H1 (cell line): ENCODE data around the gene TM4SF1. TPM values are rescaled to one million over a fixed set of nuclear protein-coding genes. Genes with fewer than 3 reads are reported as not detected.
A peak's percentile ranks its signal among the peaks of the same experiment; 100 is the strongest.

Experiments used
- CTCF ChIA-PET: fragments of 300-600 bp; sonication (Branson Sonifier 250); formaldehyde crosslinking; loops from one replicate; lab custom pipeline; 2021; ENCODE audit not compliant: partially characterized antibody; lab: Charles Lee
- POLR2A ChIA-PET: fragments of 300-600 bp; sonication (Branson Sonifier 250); formaldehyde crosslinking; loops from one replicate; lab custom pipeline; 2021; ENCODE audit warnings: inconsistent platforms; ENCODE audit not compliant: partially characterized antibody; lab: Charles Lee
- DNase-seq, 2 experiments: peaks; one replicate each; pipeline versions ENCODE4 v3.0.0 to v3.0.0-alpha.2; 2010 to 2022; ENCODE audit warnings: low spot score in 2 of 2, low read depth in 1 of 2, mixed read lengths in 1 of 2
- FAIRE-seq: peaks from 2 replicates; lab custom pipeline; 2011; peaks lifted over from hg19 to GRCh38; lab: Jason Lieb, UNC
- H2AFZ ChIP-seq: 2 replicates; pipeline ENCODE4 v1.8.1; 2012; ENCODE audit warnings: low read length, inconsistent platforms
- H2AK5ac ChIP-seq: 2 replicates; pipeline ENCODE4 v1.6.1; 2013; ENCODE audit warnings: low read depth, low read length
- H2BK120ac ChIP-seq: replicated peaks from 2 replicates; pipeline ENCODE3; 2013; ENCODE audit warnings: low read depth, low read length, inconsistent platforms
- H2BK12ac ChIP-seq: 2 replicates; pipeline ENCODE4 v1.6.1; 2013; ENCODE audit warnings: low read depth, low read length
- H2BK15ac ChIP-seq: 2 replicates; pipeline ENCODE4 v1.6.1; 2013; ENCODE audit warnings: low read length
- H2BK20ac ChIP-seq: 2 replicates; pipeline ENCODE4 v1.6.1; 2013; ENCODE audit warnings: low read length
- H2BK5ac ChIP-seq: 2 replicates; pipeline ENCODE4 v1.6.1; 2013; ENCODE audit warnings: low read depth, low read length
- H3K14ac ChIP-seq: 2 replicates; pipeline ENCODE4 v1.6.1; 2013; ENCODE audit warnings: inconsistent platforms; ENCODE audit not compliant: insufficient read length
- H3K18ac ChIP-seq: 2 replicates; pipeline ENCODE4 v1.6.1; 2013; ENCODE audit warnings: low read length; ENCODE audit errors: extremely low read depth
- H3K23ac ChIP-seq: 2 replicates; pipeline ENCODE4 v1.6.1; 2013; ENCODE audit warnings: inconsistent platforms; ENCODE audit not compliant: insufficient read length
- H3K23me2 ChIP-seq: 2 replicates; pipeline ENCODE4 v1.6.1; 2013; ENCODE audit warnings: low read depth, low read length
- H3K27ac ChIP-seq: 2 replicates; pipeline ENCODE4 v1.6.1; 2011; ENCODE audit warnings: low read depth, low read length, inconsistent platforms
- H3K27me3 ChIP-seq, 4 experiments: replicated peaks in 1 of 4; 1 replicate in 1 of 4; 2 replicates in 3 of 4; pipeline versions ENCODE4 v1.6.1 to v1.8.1; 2011 to 2013; ENCODE audit warnings: low read length in 3 of 4, mild to moderate bottlenecking in 3 of 4, inconsistent platforms in 2 of 4, mixed read lengths in 2 of 4, moderate library complexity in 1 of 4; ENCODE audit not compliant: control insufficient read depth in 3 of 4, insufficient read depth in 3 of 4; ENCODE audit errors: extremely low read depth in 1 of 4
- H3K36me3 ChIP-seq, 4 experiments: 2 replicates each; pipeline versions ENCODE4 v1.6.1 to v1.8.1; 2011 to 2013; ENCODE audit warnings: mild to moderate bottlenecking in 4 of 4, low read length in 3 of 4, moderate library complexity in 2 of 4, control low read depth in 1 of 4, inconsistent platforms in 1 of 4; ENCODE audit not compliant: insufficient read depth in 4 of 4, control insufficient read depth in 2 of 4
- H3K4ac ChIP-seq: replicated peaks from 2 replicates; pipeline ENCODE3; 2013; ENCODE audit warnings: low read length, low read depth, mixed read lengths, inconsistent platforms; ENCODE audit not compliant: insufficient read length
- H3K4me1 ChIP-seq, 4 experiments: replicated peaks in 1 of 4; 1 replicate in 1 of 4; 2 replicates in 3 of 4; pipeline versions ENCODE4 v1.6.1 to v1.8.1; 2011 to 2013; ENCODE audit warnings: low read length in 3 of 4, inconsistent platforms in 2 of 4, mixed read lengths in 1 of 4; ENCODE audit not compliant: insufficient read depth in 4 of 4, control insufficient read depth in 3 of 4
- H3K4me2 ChIP-seq, 2 experiments: 2 replicates each; pipeline versions ENCODE4 v1.6.1 to v1.8.1; 2011 to 2013; ENCODE audit warnings: low read depth in 2 of 2, low read length in 2 of 2, control low read depth in 1 of 2, inconsistent platforms in 1 of 2, mild to moderate bottlenecking in 1 of 2; ENCODE audit not compliant: insufficient read depth in 1 of 2
- H3K4me3 ChIP-seq, 4 experiments: fragments of 200-600, 300-600 bp in 1 of 4; sonication (generic), shearing (Covaris generic), sonication (Bioruptor Twin) in 1 of 4; 2 replicates each; pipeline versions ENCODE4 v1.5.1 to v1.8.1; 2011 to 2016; ENCODE audit warnings: low read length in 4 of 4, low read depth in 3 of 4, control low read depth in 2 of 4, inconsistent platforms in 2 of 4, mild to moderate bottlenecking in 2 of 4, mixed read lengths in 1 of 4, moderate library complexity in 1 of 4; ENCODE audit not compliant: insufficient read depth in 2 of 4; ENCODE audit errors: extremely low read depth in 1 of 4
- H3K56ac ChIP-seq: replicated peaks from 2 replicates; pipeline ENCODE3; 2013; ENCODE audit warnings: low read depth, mild to moderate bottlenecking, mixed read lengths, low read length, inconsistent platforms; ENCODE audit not compliant: insufficient read length
- H3K79me1 ChIP-seq: 2 replicates; pipeline ENCODE4 v1.6.1; 2013; ENCODE audit warnings: low read depth, low read length, control low read depth
- H3K79me2 ChIP-seq, 2 experiments: 2 replicates each; pipeline versions ENCODE4 v1.6.1 to v1.8.1; 2012 to 2013; ENCODE audit warnings: low read length in 2 of 2, mild to moderate bottlenecking in 2 of 2, inconsistent platforms in 1 of 2; ENCODE audit not compliant: insufficient read depth in 2 of 2, control insufficient read depth in 1 of 2
- H3K9ac ChIP-seq, 4 experiments: replicated peaks in 1 of 4; 1 replicate in 1 of 4; 2 replicates in 3 of 4; pipeline versions ENCODE4 v1.6.1 to v1.8.1; 2011 to 2013; ENCODE audit warnings: low read depth in 3 of 4, low read length in 3 of 4, control low read depth in 2 of 4, mild to moderate bottlenecking in 2 of 4, moderate library complexity in 2 of 4, inconsistent platforms in 1 of 4; ENCODE audit errors: extremely low read depth in 1 of 4
- H3K9me3 ChIP-seq, 2 experiments: 2 replicates each; pipeline versions ENCODE4 v1.6.1 to v1.8.1; 2012 to 2013; ENCODE audit warnings: mild to moderate bottlenecking in 2 of 2, moderate library complexity in 2 of 2, control low read depth in 1 of 2, inconsistent platforms in 1 of 2, low read depth in 1 of 2, low read length in 1 of 2, mixed read lengths in 1 of 2; ENCODE audit not compliant: insufficient read depth in 2 of 2
- H4K20me1 ChIP-seq, 2 experiments: replicated peaks in 1 of 2; 2 replicates each; pipeline versions ENCODE3 to v1.8.1; 2011 to 2013; ENCODE audit warnings: inconsistent platforms in 2 of 2, low read length in 2 of 2, mild to moderate bottlenecking in 1 of 2; ENCODE audit not compliant: insufficient read depth in 2 of 2, control insufficient read depth in 1 of 2
- H4K5ac ChIP-seq: 2 replicates; pipeline ENCODE4 v1.6.1; 2013; ENCODE audit warnings: low read length, low read depth, mixed read lengths, inconsistent platforms; ENCODE audit not compliant: insufficient read length
- H4K8ac ChIP-seq: 2 replicates; pipeline ENCODE4 v1.8.0; 2013; ENCODE audit warnings: mild to moderate bottlenecking, moderate library complexity, low read length, inconsistent platforms; ENCODE audit not compliant: insufficient read depth; ENCODE audit errors: extremely low read depth
- H4K91ac ChIP-seq: replicated peaks from 2 replicates; pipeline ENCODE3; 2013; ENCODE audit warnings: low read length, mixed read lengths, inconsistent platforms; ENCODE audit not compliant: insufficient read length
- TCF12 ChIP-seq: IDR thresholded peaks from 2 replicates; pipeline ENCODE4 v1.6.1; 2011; ENCODE audit warnings: low read depth, mild to moderate bottlenecking, low read length
- TEAD4 ChIP-seq: IDR thresholded peaks from 2 replicates; pipeline ENCODE4 v1.6.1; 2012; ENCODE audit warnings: low read depth, low read length, inconsistent platforms, mixed read lengths
- YY1 ChIP-seq: IDR thresholded peaks from 2 replicates; pipeline ENCODE4 v1.6.1; 2011; ENCODE audit warnings: low read depth, mild to moderate bottlenecking, low read length
- WGBS, 2 experiments: shearing (Covaris generic) in 1 of 2; methylation state at CpG; one replicate each; pipeline versions ENCODE4 v1.1.6 to v1.1.7; 2013 to 2015; ENCODE audit warnings: low lambda C conversion rate in 2 of 2, mixed read lengths in 2 of 2, inconsistent platforms in 1 of 2, low coverage in 1 of 2, missing lambda C conversion rate in 1 of 2; ENCODE audit not compliant: insufficient replicate concordance in 2 of 2, insufficient coverage in 1 of 2, insufficient read length in 1 of 2; ENCODE audit errors: extremely low coverage in 1 of 2, missing lambda C conversion rate in 1 of 2; 5-methylcytosine and 5-hydroxymethylcytosine counted together
- polyA plus RNA-seq, 7 experiments: library from polyadenylated mRNA; depleted of rRNA in 3 of 7; stranded (reverse) in 5 of 7; unstranded in 2 of 7; fragments of >200 nt in 5 of 7; fragments of 200-250 nt in 2 of 7; gene quantifications; 1 replicate in 5 of 7; 2 replicates in 1 of 7; 4 replicates in 1 of 7; pipeline versions ENCODE4 v1.2.1 to v1.2.3, GENCODE V29; 2011 to 2013; ENCODE audit warnings: missing spikeins in 2 of 7, mixed read lengths in 2 of 7
- total RNA-seq: library from RNA; stranded (reverse); fragmentation: NEBNext Ultra II Directional; extraction: Animal tissue kit (Norgen Biotek cat#: 25700); gene quantifications from 2 replicates; pipeline ENCODE4 v1.2.1, GENCODE V29; 2021

The TM4SF1 gene
- total and polyA plus RNA-seq, 2 of the 8 experiments (the other 6 are each of a cell fraction or from before 2014, with no cell fraction given): 0.26 to 1.3 TPM

DNA sequence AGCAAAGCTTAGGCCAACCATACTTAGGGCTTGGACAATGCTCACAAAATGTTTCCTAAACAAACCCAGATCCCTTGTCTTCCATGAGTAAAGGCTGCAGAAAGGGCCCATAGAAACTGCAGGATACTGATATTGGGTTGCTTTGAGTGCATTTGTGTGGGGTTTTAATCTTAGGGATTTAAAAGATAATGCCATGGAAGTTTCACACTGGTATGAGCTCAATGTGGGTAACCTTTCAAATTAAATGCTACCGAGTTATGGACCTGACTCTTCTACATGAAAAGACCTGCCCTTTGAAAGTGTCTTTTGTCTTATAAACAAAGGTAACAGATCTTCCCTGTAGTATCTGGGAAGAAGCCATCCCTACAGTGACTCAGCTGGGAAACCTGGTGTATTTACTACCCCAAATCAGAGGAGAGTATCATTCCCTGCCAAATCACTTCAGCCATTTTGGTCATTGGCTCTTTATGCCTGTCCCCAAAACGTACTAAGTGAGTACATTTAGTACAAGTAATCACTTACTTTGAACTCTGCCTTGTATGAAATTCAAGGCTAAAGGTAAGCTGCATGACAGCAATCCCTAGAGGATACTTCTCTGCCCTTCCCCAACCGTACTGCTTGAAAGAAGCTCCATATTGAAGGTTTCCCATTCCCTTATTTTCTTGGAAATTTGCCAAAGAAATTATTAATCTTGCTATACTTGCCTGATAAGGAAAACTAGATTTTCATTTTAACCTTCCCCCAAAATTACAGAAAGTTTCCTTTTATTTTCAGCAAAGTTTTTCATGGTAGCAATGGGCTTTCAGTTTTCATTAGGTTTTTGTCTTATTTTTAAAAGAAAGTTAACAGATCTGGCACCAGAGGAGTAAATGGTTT is 7.2 kb downstream of the TM4SF1 start:
- no peaks in the 10 kb centered on the region for H3K36me3 ChIP-seq
- no peak overlapping the region for H2AK5ac ChIP-seq
- H3K27me3 ChIP-seq: no peaks in the 10 kb centered on the region
- H3K18ac ChIP-seq: peak overlapping the region; percentile 51
- no peak overlapping the region for H3K14ac ChIP-seq
- H3K9me3 ChIP-seq: no peaks in the 10 kb centered on the region
- no peaks in the 10 kb centered on the region for H4K20me1 ChIP-seq
- peak overlapping the region; percentile 76 for H2BK20ac ChIP-seq
- H4K5ac ChIP-seq: peak overlapping the region; percentile 79
- FAIRE-seq (peak; percentile 85), DNase-seq (peak in 1 of 2 experiments; percentile 13)
- peak overlapping the region; percentile 97 for H2BK120ac ChIP-seq
- H2BK5ac ChIP-seq: peak overlapping the region; percentile 66; the same call in 1 of the 2 replicates
- H3K4me2 ChIP-seq: peak overlapping the region; percentile 30 to 54
- peak overlapping the region in 1 of 4 experiments; percentile 29; a peak in 1 of 8 replicates for H3K4me3 ChIP-seq
- H3K4ac ChIP-seq: no peak overlapping the region
- no peak overlapping the region for H2BK15ac ChIP-seq
- H3K23ac ChIP-seq: no peak overlapping the region
- CTCF ChIA-PET: interaction anchor here (0.6 to 2.2 kb wide), 9 partner anchors 9 to 158 kb away, joined by 3 to 13 read pairs (median 3); no protein-coding TSS in a partner anchor
- peak overlapping the region; percentile 60; the same call in 1 of the 2 replicates for H2AFZ ChIP-seq
- no peaks in the 10 kb centered on the region; the same call in 1 of the 2 replicates for H3K23me2 ChIP-seq
- H3K9ac ChIP-seq: 0 out of 7 replicates have a peak overlapping the region, but pooled peaks of 1 of the 4 experiments have one; percentile 1
- H3K79me1 ChIP-seq: no peaks in the 10 kb centered on the region
- no peak overlapping the region for H3K56ac ChIP-seq
- POLR2A ChIA-PET: no interaction called here
- 32% methylated on average over 3 of the region's 3 CpGs; no CpG with 5 or more reads in 1 of the 2 experiments for WGBS, 2 experiments
- peaks cover 1 to 26% (median 20%) of the 10 kb centered on the region in 4 experiments for H3K4me1 ChIP-seq
- H4K91ac ChIP-seq: peak overlapping the region; percentile 95
- peak overlapping the region; percentile 65 for H2BK12ac ChIP-seq
- H3K79me2 ChIP-seq: no peaks in the 10 kb centered on the region
- H3K27ac ChIP-seq: peak overlapping the region; percentile 68
- no peak overlapping the region for H4K8ac ChIP-seq
- no peak for TF ChIP-seq TCF12
- 0 out of 2 replicates have a peak, but pooled peaks have one; percentile 36 for TF ChIP-seq TEAD4
- TF ChIP-seq YY1: peak; percentile 76
